ENCODE results near the gene BAIAP2L1.

DNA sequence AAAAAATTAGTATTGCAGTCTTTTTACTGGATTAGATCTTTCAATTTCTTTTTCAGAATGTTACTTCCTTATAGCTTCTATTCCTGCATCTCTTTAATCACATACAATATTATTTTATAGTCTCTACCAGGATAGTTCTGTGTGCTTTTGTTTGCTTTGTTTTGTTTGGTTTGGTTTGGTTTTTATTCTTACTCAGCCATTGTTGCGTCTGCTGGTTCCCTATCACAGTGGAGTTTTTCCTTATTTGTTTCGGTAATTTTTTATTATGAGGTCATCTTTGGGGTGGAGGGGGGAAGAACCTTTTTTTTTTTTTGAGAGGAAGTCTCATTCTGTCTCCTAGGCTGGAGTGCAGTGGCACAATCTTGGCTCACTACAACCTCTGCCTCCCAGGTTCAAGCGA is 9.0 kb upstream of the BAIAP2L1 start:
- TF ChIP-seq, protein P1, sequence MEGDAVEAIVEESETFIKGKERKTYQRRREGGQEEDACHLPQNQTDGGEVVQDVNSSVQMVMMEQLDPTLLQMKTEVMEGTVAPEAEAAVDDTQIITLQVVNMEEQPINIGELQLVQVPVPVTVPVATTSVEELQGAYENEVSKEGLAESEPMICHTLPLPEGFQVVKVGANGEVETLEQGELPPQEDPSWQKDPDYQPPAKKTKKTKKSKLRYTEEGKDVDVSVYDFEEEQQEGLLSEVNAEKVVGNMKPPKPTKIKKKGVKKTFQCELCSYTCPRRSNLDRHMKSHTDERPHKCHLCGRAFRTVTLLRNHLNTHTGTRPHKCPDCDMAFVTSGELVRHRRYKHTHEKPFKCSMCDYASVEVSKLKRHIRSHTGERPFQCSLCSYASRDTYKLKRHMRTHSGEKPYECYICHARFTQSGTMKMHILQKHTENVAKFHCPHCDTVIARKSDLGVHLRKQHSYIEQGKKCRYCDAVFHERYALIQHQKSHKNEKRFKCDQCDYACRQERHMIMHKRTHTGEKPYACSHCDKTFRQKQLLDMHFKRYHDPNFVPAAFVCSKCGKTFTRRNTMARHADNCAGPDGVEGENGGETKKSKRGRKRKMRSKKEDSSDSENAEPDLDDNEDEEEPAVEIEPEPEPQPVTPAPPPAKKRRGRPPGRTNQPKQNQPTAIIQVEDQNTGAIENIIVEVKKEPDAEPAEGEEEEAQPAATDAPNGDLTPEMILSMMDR (IDR thresholded peaks at IDR 0.05): no peak
- TF ChIP-seq POLR2A (IDR thresholded peaks at IDR 0.05): no peak

Measured in adrenal gland (tissue), 5 donors.